ENCODE data around the gene STAT4.

The STAT4 gene

DNA sequence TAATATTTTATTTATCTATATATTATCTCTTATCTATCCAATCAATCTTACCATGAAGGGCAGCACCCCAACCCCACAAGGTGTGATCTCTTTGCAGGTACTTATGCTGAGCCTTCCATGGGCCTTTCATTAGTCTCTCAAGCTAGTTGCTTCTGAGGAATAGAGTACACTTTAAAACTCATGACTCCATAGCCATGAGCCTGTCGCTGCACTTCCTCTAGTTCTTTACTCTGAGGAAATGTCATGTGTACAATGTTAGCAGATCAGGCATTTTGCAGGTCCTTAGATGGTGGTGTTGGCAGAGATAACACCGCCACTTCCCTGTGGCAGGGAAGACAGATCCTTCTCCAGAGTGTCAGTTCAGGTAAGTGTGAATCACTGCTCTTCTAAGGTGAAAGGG is 29.5 kb upstream of the STAT4 start:
- TF ChIP-seq, protein P1, sequence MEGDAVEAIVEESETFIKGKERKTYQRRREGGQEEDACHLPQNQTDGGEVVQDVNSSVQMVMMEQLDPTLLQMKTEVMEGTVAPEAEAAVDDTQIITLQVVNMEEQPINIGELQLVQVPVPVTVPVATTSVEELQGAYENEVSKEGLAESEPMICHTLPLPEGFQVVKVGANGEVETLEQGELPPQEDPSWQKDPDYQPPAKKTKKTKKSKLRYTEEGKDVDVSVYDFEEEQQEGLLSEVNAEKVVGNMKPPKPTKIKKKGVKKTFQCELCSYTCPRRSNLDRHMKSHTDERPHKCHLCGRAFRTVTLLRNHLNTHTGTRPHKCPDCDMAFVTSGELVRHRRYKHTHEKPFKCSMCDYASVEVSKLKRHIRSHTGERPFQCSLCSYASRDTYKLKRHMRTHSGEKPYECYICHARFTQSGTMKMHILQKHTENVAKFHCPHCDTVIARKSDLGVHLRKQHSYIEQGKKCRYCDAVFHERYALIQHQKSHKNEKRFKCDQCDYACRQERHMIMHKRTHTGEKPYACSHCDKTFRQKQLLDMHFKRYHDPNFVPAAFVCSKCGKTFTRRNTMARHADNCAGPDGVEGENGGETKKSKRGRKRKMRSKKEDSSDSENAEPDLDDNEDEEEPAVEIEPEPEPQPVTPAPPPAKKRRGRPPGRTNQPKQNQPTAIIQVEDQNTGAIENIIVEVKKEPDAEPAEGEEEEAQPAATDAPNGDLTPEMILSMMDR (IDR thresholded peaks at IDR 0.05) = no peak

DNA sequence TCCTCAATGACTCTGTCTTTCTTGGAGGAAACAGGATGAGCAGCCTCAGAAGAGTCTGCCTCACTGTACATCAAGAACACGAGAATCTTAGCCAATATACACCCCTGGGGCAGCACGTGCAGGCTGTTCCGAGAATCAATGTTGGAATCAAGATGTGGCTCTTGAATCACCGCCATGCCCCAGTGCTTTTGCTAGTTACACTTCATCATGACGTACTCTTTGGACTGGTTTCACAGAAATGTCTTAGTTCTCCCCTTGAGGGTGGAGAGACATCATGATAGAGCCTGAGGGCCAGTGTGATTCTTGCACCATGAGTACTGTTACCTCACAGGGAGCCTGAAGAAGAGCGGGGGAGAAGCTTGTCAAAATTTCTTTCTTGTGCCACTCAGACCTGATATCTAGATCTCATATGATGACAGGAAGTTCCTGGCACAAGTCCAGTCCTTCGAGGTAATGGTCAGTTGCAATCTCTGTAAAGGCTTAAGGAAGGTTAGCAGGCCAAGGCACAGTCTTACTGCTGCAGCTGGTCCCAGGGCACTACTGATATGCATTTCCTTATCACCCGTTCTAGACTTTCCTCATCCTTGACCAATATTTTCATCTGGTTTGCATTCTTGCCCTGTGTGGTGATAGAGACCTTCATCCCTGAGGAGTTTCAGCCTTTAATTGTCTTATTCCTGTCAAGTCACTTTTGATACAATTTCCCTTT is 28.2 kb upstream of the STAT4 start:
- TF ChIP-seq, protein P1 (IDR thresholded peaks at IDR 0.05) = no peak

DNA sequence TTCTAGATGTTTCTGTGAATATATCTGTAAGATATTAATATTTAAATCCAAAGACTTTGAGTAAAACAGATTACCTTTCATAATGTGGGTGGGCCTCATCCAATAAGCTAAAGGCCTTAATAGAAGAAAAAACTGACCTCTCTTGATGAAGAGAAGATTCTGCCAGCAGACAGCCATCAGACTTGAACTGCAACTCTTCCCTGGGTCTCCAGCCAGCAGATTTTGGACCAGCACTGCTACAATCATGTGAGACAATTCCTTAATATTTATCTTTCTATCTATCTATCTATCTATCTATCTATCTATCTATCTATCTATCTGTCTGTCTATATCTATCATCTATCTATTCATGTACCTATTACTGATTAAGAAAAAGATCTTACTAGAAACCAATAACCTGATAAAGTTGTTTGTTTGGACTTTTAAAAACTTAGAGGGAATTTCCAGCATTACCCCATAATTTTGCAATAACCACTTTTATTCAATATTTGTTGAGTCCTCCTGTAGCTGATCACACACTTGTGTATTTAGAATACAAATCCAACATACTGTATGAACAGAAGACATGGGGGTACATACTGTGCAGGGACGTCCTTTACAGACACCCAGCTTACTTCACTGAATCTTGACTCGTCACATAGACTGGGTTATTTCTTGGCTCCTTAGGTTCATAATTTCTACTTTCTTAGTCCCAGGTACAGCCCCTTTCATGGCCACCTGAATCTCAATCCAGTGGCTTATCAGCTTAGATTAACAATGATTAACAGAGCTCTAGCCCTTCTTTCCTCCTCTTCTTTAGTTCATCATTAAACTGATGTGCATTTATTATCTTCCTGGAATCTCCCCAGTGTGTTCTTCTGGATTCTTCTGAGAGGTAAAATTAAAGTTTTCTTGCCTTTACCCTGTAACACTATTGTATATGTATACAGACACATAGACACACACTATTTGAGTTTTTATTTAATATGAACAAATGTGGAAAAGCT is 27.2 kb upstream of the STAT4 start:
- TF ChIP-seq, protein P1 (IDR thresholded peaks at IDR 0.05) = no peak

DNA sequence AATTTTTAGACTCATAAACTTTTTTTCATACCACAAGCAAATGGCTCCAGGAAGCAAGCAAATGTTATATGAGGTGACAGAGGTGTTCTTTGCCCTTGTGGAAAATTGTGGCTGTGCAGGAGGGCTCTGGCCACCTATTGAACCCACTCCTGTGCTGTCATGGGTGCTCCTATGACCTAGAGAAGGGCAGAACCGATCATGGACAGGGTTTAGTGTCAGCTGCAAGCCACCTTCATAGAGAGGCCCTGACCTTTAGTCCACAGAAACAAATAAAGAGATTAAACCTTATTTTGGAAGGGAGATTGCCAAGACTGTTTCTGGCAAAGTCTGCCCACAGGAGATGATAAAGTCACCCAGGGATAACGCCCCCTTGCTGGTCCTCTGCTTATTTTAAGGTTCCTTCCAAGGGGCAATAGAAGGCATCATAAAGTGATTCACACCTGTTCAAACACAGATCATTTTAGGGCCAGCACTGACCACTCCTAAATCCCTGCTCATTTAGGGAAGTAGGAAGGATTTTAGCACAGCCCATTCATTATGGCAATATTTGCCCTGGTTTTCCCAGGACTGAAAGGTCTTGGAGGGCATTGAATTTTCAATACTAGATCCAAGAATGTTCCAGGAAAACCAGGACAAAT is 26.1 kb upstream of the STAT4 start:
- TF ChIP-seq, protein P1 (IDR thresholded peaks at IDR 0.05) = no peak

DNA sequence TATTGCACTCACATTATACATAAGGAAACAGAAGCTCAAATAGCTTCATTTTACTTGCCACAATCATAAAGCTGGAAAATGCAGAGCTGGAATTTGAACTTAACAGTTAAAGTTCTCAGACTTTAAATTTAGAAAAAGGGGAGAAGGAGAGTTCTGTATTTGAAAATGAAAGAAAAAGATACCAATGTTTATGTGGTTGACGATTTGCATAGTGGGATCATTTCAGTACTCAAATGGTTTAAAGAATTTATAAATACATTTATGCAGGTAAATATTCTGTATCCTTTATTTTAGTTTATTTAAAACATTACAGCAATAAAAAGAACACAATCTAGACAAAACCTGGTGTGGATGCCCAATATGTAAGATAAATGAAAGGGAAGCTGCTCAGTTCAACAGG is 25.5 kb upstream of the STAT4 start:
- TF ChIP-seq, protein P1 (IDR thresholded peaks at IDR 0.05) = no peak

DNA sequence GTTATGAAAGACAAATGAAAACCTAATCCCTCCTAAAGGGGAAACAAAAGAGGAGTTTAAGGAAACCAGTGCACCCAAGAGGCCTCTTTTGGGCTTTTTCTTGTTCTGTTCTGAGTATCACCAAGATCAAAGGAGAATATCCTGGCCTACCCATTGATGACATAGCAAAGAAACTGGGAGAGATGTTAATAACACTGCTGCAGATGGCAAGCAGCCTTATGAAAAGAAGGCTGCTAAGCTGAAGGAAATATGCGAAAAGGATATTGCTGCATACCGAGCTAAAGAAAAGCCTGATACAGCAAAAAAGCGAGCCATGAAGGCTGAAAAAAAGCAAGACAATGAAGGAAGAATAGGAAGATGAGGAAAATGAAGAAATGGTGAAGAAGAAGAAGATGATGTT is 23.6 kb upstream of the STAT4 start:
- TF ChIP-seq, protein P1 (IDR thresholded peaks at IDR 0.05) = no peak

DNA sequence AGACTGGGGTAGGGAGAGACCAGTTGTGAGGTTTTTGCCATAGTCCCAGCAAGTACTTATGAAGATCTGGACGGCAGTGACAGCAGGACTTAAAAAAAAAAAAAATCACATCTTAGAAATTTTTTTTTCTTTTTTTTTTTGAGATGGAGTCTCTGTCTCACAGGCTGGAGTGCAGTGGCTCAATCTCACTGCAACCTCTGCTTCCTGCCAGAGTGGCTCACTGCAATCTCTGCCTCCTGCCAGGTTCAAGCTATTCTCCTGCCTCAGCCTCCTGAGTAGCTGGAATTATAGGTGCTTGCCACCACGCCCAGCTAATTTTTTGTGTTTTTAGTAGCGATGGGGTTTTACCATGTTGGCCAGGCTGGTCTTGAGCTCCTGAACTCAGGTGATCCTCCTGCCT is 22.4 kb upstream of the STAT4 start:
- TF ChIP-seq, protein P1 (IDR thresholded peaks at IDR 0.05) = no peak
